ENCODE results near the gene ZNF19. TPM values are rescaled to one million over a fixed set of nuclear protein-coding genes. Genes with fewer than 3 reads are reported as not detected.

Gene ZNF19
- total and polyA plus RNA-seq, 2 of the 8 experiments (the other 6 are each of a cell fraction or from before 2014, with no cell fraction given): 1.5 to 3.5 TPM

DNA sequence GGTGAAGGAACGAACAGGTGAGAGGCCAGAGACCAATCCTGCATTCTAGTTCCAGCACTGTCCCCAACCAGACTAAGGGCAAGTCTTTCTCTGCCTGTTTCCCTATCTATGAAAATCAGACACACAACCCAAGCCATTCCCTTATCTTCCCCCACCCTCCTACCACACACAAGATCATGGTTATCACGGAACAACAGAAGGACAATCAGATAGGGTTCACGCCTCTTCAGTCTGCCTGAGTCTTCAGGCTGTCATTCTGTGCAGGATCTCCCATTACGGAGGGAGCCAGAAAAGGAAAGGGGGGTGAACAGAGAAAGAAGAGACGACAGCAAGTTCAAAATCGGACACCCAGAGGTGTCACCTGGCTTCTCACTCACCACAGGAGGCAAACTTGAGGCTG lies 58.4 kb downstream of the ZNF19 start:
- Histone ChIP-seq H3K27ac (ENCODE audit: low read depth, low read length) (no peak overlapping the region), H4K20me1 (replicated peaks in 1 of 2; ENCODE audit: control insufficient read depth in 1 of 2, insufficient read depth in 2 of 2, low read length in 2 of 2) (no peaks in the 10 kb centered on the region), H4K5ac (ENCODE audit: insufficient read length, low read depth, low read length) (no peak overlapping the region), H2BK12ac (ENCODE audit: low read depth, low read length) (no peak overlapping the region), H3K36me3 (ENCODE audit: control insufficient read depth in 2 of 4, insufficient read depth in 4 of 4, low read length in 3 of 4) (no peaks in the 10 kb centered on the region; a peak in 2 of 8 replicates), H3K9ac (replicated peaks in 1 of 4; ENCODE audit: extremely low read depth in 1 of 4, low read depth in 3 of 4, low read length in 3 of 4) (no peak overlapping the region), H3K4me3 (ENCODE audit: extremely low read depth in 1 of 4, insufficient read depth in 2 of 4, low read depth in 3 of 4, low read length in 4 of 4) (no peak overlapping the region), H3K9me3 (ENCODE audit: insufficient read depth in 2 of 2, low read depth in 1 of 2, low read length in 1 of 2) (no peaks in the 10 kb centered on the region), H3K56ac (replicated peaks; ENCODE audit: insufficient read length, low read depth, low read length) (no peak overlapping the region), H3K4me1 (replicated peaks in 1 of 4; ENCODE audit: control insufficient read depth in 3 of 4, insufficient read depth in 4 of 4, low read length in 3 of 4) (peaks cover 0 to 3% (median under 1%) of the 10 kb centered on the region in 4 experiments; a peak in 3 of 7 replicates), H3K14ac (ENCODE audit: insufficient read length) (no peak overlapping the region), H4K91ac (replicated peaks; ENCODE audit: insufficient read length, low read length) (no peak overlapping the region), H3K27me3 (replicated peaks in 1 of 4; ENCODE audit: control insufficient read depth in 3 of 4, extremely low read depth in 1 of 4, insufficient read depth in 3 of 4, low read length in 3 of 4) (0 out of 7 replicates have a peak, but pooled peaks cover 0 to 3% (median 0%) of the 10 kb centered on the region in 4 experiments), H2BK15ac (ENCODE audit: low read length) (no peak overlapping the region), H2BK5ac (ENCODE audit: low read depth, low read length) (no peak overlapping the region), H3K23me2 (ENCODE audit: low read depth, low read length) (peaks cover 3% of the 10 kb centered on the region; the same call in 1 of the 2 replicates), H3K4me2 (ENCODE audit: insufficient read depth in 1 of 2, low read depth in 2 of 2, low read length in 2 of 2) (no peak overlapping the region), H3K79me1 (ENCODE audit: low read depth, low read length) (no peaks in the 10 kb centered on the region), H3K18ac (ENCODE audit: extremely low read depth, low read length) (no peak overlapping the region), H3K4ac (replicated peaks; ENCODE audit: insufficient read length, low read depth, low read length) (no peak overlapping the region), H3K79me2 (ENCODE audit: control insufficient read depth in 1 of 2, insufficient read depth in 2 of 2, low read length in 2 of 2) (no peaks in the 10 kb centered on the region), H4K8ac (ENCODE audit: extremely low read depth, insufficient read depth, low read length) (no peak overlapping the region), H2BK20ac (ENCODE audit: low read length) (no peak overlapping the region), H2BK120ac (replicated peaks; ENCODE audit: low read depth, low read length) (no peak overlapping the region), H3K23ac (ENCODE audit: insufficient read length) (no peak overlapping the region), H2AFZ (ENCODE audit: low read length) (no peak overlapping the region), H2AK5ac (ENCODE audit: low read depth, low read length) (no peak overlapping the region)
- POLR2A ChIA-PET (ENCODE audit: partially characterized antibody): no interaction called here
- 85% methylated on average over 6 of the region's 6 CpGs; no CpG with 5 or more reads in 1 of the 2 experiments for WGBS, 2 experiments (ENCODE audit: extremely low coverage in 1 of 2, insufficient coverage in 1 of 2, insufficient read length in 1 of 2, insufficient replicate concordance in 2 of 2, low coverage in 1 of 2, low lambda C conversion rate in 2 of 2, missing lambda C conversion rate in 1 of 2)
- CTCF ChIA-PET (ENCODE audit: partially characterized antibody): interaction anchor here (1.8 to 5.9 kb wide), 3 partner anchors 9 to 108 kb away, joined by 3 to 32 read pairs (median 22); no protein-coding TSS in a partner anchor
- no peak for FAIRE-seq
- no peak for DNase-seq (ENCODE audit: low read depth in 1 of 2, low spot score in 2 of 2)
- TF ChIP-seq HDAC6 (IDR thresholded peaks at IDR 0.05; ENCODE audit: low read depth, low read length) (no peak), GABPA (IDR thresholded peaks at IDR 0.05; ENCODE audit: borderline replicate concordance, insufficient read depth, low read length) (no peak), CHD2 (IDR thresholded peaks at IDR 0.05; ENCODE audit: low read length) (no peak), POLR2AphosphoS5 (IDR thresholded peaks at IDR 0.05; ENCODE audit: low read depth, low read length) (no peak), SUZ12 (IDR thresholded peaks at IDR 0.05; ENCODE audit: low read length) (no peak), FOSL1 (IDR thresholded peaks at IDR 0.05; ENCODE audit: insufficient read depth, low read depth, low read length) (no peak), SP2 (IDR thresholded peaks at IDR 0.05; ENCODE audit: low read length) (no peak), YY1 (IDR thresholded peaks at IDR 0.05; ENCODE audit: low read depth, low read length) (no peak), RFX5 (IDR thresholded peaks at IDR 0.05; ENCODE audit: borderline replicate concordance, low read depth, low read length) (no peak), HDAC2 (IDR thresholded peaks at IDR 0.05; ENCODE audit: borderline replicate concordance in 1 of 2, low read depth in 2 of 2, low read length in 2 of 2) (no peak)
- TF ChIP-seq, protein P1, sequence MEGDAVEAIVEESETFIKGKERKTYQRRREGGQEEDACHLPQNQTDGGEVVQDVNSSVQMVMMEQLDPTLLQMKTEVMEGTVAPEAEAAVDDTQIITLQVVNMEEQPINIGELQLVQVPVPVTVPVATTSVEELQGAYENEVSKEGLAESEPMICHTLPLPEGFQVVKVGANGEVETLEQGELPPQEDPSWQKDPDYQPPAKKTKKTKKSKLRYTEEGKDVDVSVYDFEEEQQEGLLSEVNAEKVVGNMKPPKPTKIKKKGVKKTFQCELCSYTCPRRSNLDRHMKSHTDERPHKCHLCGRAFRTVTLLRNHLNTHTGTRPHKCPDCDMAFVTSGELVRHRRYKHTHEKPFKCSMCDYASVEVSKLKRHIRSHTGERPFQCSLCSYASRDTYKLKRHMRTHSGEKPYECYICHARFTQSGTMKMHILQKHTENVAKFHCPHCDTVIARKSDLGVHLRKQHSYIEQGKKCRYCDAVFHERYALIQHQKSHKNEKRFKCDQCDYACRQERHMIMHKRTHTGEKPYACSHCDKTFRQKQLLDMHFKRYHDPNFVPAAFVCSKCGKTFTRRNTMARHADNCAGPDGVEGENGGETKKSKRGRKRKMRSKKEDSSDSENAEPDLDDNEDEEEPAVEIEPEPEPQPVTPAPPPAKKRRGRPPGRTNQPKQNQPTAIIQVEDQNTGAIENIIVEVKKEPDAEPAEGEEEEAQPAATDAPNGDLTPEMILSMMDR (IDR thresholded peaks at IDR 0.05; ENCODE audit: control extremely low read depth in 1 of 3, insufficient read depth in 1 of 3, low read depth in 1 of 3, low read length in 3 of 3): no peak

Data from H1 (cell line).